ENCODE results near the gene DOCK4. TPM values are rescaled to one million over a fixed set of nuclear protein-coding genes. Genes with fewer than 3 reads are reported as not detected.

The DOCK4 gene
- total and polyA plus RNA-seq, 10 of the 15 experiments (the other 5 are each of a cell fraction or from before 2014, with no cell fraction given) = 0.03 to 0.73 (median 0.38) TPM

DNA sequence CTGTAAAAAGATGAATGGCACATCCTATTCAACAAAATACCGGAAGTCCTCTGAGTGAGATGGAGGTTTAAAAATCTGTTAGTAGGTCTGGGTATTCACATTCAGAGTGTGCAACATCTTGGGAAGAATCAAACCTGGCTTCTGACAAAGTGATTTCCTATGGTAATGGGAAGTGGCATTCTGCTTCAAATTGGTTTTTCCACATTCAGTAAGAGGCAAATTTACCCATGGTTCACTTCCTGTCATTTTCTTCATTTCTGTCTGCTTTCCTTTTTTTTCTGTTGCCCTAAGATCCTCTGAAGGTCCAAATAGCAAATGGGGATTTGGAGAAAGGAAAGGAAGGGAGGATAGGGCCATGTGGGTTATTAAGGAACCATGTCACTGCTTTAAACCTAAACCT, 218.3 kb downstream of the DOCK4 start:
- Histone ChIP-seq H3K9ac (ENCODE audit: control insufficient read depth, insufficient read depth, low read length) (no peak overlapping the region), H4K20me1 (ENCODE audit: control insufficient read depth, insufficient read depth) (no peaks in the 10 kb centered on the region), H3K36me3 (ENCODE audit: control insufficient read depth in 2 of 2, insufficient read depth in 2 of 2, low read length in 1 of 2) (no peaks in the 10 kb centered on the region), H3K79me2 (ENCODE audit: control insufficient read depth, insufficient read depth, low read length) (no peaks in the 10 kb centered on the region), H3K9me3 (replicated peaks; ENCODE audit: control insufficient read depth, insufficient read depth, low read length) (no peaks in the 10 kb centered on the region), H3K4me1 (ENCODE audit: control insufficient read depth, insufficient read depth, low read length) (no peaks in the 10 kb centered on the region), H3K4me2 (ENCODE audit: control insufficient read depth, insufficient read depth) (no peak overlapping the region), H3K27me3 (replicated peaks in 1 of 2; ENCODE audit: control insufficient read depth in 2 of 2, insufficient read depth in 2 of 2, low read length in 1 of 2) (no peaks in the 10 kb centered on the region), H2AFZ (ENCODE audit: control insufficient read depth, low read depth, low read length) (no peak overlapping the region), H3K27ac (ENCODE audit: control insufficient read depth, insufficient read depth) (no peak overlapping the region), H3K4me3 (no peak overlapping the region)
- TF ChIP-seq, protein P1, sequence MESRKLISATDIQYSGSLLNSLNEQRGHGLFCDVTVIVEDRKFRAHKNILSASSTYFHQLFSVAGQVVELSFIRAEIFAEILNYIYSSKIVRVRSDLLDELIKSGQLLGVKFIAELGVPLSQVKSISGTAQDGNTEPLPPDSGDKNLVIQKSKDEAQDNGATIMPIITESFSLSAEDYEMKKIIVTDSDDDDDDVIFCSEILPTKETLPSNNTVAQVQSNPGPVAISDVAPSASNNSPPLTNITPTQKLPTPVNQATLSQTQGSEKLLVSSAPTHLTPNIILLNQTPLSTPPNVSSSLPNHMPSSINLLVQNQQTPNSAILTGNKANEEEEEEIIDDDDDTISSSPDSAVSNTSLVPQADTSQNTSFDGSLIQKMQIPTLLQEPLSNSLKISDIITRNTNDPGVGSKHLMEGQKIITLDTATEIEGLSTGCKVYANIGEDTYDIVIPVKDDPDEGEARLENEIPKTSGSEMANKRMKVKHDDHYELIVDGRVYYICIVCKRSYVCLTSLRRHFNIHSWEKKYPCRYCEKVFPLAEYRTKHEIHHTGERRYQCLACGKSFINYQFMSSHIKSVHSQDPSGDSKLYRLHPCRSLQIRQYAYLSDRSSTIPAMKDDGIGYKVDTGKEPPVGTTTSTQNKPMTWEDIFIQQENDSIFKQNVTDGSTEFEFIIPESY (IDR thresholded peaks at IDR 0.05) = no peak
- TF ChIP-seq ZNF274 (IDR thresholded peaks at IDR 0.05; ENCODE audit: insufficient read depth, insufficient read length) (no peak), TARDBP (IDR thresholded peaks at IDR 0.05; ENCODE audit: borderline replicate concordance) (no peak), HDAC6 (IDR thresholded peaks at IDR 0.05; ENCODE audit: unreplicated experiment) (no peak), BCLAF1 (IDR thresholded peaks at IDR 0.05) (no peak), POLR2AphosphoS5 (IDR thresholded peaks at IDR 0.05; ENCODE audit: low read length) (no peak), CHD4 (IDR thresholded peaks at IDR 0.05) (no peak), HSF1 (IDR thresholded peaks at IDR 0.05; ENCODE audit: low read depth, low read length) (no peak)
- FAIRE-seq = no peak
- WGBS (ENCODE audit: insufficient coverage, insufficient replicate concordance, low lambda C conversion rate, missing lambda C conversion rate) = 50% methylated on average over 1 of the region's 1 CpG
- ChIA-PET CTCF (no interaction called here), POLR2A (no interaction called here), SMC1A (ENCODE audit: uncharacterized antibody, unreplicated experiment) (no interaction called here), RAD21 (ENCODE audit: unreplicated experiment) (no interaction called here)
- no peak for DNase-seq (ENCODE audit: low read depth, low spot score)
- in situ Hi-C loops (cut with MboI) (no loop called here), intact Hi-C loops (cut with micrococcal nuclease; ENCODE audit: unreplicated experiment) (no loop called here)
- no TSS peak for BruUV-seq (replicated peaks)
- ATAC-seq = no peak
